Tibial artery (tissue), 4 donors: ENCODE data around the gene CFAP300.

Experiments used
- DNase-seq, 2 donors: peaks; one replicate each; pipeline ENCODE4 v3.0.0-alpha.2; 2019
- H3K27ac ChIP-seq, 2 donors: fragments of 200-600 bp; sonication (generic) in 1 of 2; 1 replicate in 1 of 2; 2 replicates in 1 of 2; pipeline ENCODE4 v1.5.1; 2018 to 2019; ENCODE audit warnings: mild to moderate bottlenecking in 1 of 2
- H3K27me3 ChIP-seq, 2 donors: fragments of 200-600 bp; sonication (generic) in 1 of 2; one replicate each; pipeline versions ENCODE4 v1.5.1 to v1.6.0; 2016 to 2019
- H3K36me3 ChIP-seq, 3 donors: fragments of 200-600 bp; sonication (generic) in 2 of 3; one replicate each; pipeline ENCODE4 v1.5.1; 2016 to 2019; ENCODE audit warnings: mild to moderate bottlenecking in 2 of 3
- H3K4me1 ChIP-seq, 4 donors: fragments of 200-600 bp; sonication (generic) in 2 of 4; 1 replicate in 3 of 4; 2 replicates in 1 of 4; pipeline ENCODE4 v1.5.1; 2016 to 2019
- H3K4me3 ChIP-seq, 2 donors: fragments of 200-600 bp; sonication (generic) in 1 of 2; 1 replicate in 1 of 2; 2 replicates in 1 of 2; pipeline ENCODE4 v1.5.1; 2018 to 2019; ENCODE audit warnings: mild to moderate bottlenecking in 2 of 2
- H3K9me3 ChIP-seq, 3 donors: fragments of 200-600 bp; sonication (generic) in 1 of 3; one replicate each; pipeline ENCODE4 v1.5.1; 2016 to 2019
- intact Hi-C: fragments of 100-400 bp; cut with DNase I; formaldehyde crosslinking; loops from one replicate; pipeline ENCODE4 v1.15.0; 2023; ENCODE audit warnings: low total_unique reads
- TF ChIP-seq, protein P1 (sequence below), 2 experiments: fragments of 200-600 bp in 1 of 2; fragments of 450-650 bp in 1 of 2; IDR thresholded peaks; one replicate each; pipeline ENCODE4 v1.5.1; 2017 to 2019; ENCODE audit warnings: antibody characterized with exemption in 2 of 2, mild to moderate bottlenecking in 1 of 2, moderate library complexity in 1 of 2

CFAP300 gene

DNA sequence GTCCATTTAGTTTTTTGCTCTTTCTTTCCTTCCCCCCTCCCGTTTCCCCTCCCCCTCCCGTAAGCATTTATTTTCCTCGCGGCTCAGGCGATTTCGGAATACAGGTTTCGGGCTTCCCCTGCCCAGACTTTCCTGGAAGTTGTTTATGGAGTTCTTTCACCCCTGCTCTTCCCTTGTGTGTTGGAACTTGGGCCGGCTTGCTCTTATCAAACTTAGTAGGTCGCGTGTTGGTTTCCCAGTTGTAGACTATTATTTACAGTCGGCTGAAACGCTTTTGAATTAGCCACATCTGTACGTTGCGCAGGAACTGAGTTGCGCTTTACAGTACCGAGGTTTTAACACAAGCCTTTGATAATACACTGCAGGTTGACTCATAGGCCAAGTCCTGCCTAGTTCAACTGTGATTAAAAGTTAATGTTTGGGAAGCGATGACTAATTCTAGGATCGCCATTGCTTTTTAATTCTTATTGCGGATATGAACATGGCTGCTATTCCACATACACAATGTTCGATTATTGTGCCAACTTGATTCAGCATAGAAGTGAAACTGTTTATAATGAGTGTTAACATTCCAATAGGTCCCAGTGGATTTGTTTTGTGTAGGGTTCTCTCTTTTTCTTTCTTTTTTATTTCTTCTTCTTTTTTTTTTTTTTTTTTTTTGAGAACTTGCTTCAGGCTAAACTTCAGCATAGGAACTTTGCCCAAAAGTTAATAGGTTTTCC, 64.7 kb downstream of the CFAP300 start:
- TF ChIP-seq, protein P1, sequence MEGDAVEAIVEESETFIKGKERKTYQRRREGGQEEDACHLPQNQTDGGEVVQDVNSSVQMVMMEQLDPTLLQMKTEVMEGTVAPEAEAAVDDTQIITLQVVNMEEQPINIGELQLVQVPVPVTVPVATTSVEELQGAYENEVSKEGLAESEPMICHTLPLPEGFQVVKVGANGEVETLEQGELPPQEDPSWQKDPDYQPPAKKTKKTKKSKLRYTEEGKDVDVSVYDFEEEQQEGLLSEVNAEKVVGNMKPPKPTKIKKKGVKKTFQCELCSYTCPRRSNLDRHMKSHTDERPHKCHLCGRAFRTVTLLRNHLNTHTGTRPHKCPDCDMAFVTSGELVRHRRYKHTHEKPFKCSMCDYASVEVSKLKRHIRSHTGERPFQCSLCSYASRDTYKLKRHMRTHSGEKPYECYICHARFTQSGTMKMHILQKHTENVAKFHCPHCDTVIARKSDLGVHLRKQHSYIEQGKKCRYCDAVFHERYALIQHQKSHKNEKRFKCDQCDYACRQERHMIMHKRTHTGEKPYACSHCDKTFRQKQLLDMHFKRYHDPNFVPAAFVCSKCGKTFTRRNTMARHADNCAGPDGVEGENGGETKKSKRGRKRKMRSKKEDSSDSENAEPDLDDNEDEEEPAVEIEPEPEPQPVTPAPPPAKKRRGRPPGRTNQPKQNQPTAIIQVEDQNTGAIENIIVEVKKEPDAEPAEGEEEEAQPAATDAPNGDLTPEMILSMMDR (IDR thresholded peaks at IDR 0.05) = peak in 1 of 2 experiments; percentile 14
- H3K27ac ChIP-seq = peak overlapping the region; percentile 95 to 100
- intact Hi-C loops = loop anchor here (10.0 kb wide), 1 partner anchor 63 kb away; no protein-coding TSS in a partner anchor
- DNase-seq = peak; percentile 48 to 71
- H3K4me3 ChIP-seq = peak overlapping the region; percentile 86 to 97
- H3K36me3 ChIP-seq = peaks cover 0 to 4% (median 0%) of the 10 kb centered on the region in 3 donors
- H3K4me1 ChIP-seq = peaks cover 0 to 56% (median 27%) of the 10 kb centered on the region in 4 donors
- H3K9me3 ChIP-seq = no peaks in the 10 kb centered on the region
- H3K27me3 ChIP-seq = no peaks in the 10 kb centered on the region

DNA sequence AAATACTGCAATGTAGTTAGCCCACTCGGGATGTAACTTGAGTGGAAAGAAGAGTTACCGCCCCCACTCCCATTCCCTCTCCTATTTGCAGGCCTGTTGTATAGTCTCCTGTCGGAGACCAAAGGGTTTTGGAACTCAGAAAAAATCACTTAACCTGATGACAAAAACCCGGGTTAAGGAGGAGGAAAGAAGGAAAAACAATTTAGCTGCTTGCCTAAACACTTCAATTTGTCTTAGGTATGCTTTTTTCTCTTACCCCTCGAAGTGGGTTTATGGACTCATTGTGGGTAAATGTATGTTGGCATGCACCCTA, 65.2 kb downstream of the CFAP300 start:
- Histone ChIP-seq H3K4me1 (peaks cover 0 to 62% (median 29%) of the 10 kb centered on the region in 4 donors), H3K4me3 (peak overlapping the region; percentile 86 to 97), H3K27me3 (no peaks in the 10 kb centered on the region), H3K9me3 (no peaks in the 10 kb centered on the region), H3K27ac (peak overlapping the region; percentile 95 to 100), H3K36me3 (peaks cover 0 to 4% (median 0%) of the 10 kb centered on the region in 3 donors)
- intact Hi-C loops = loop anchor here (10.0 kb wide), 1 partner anchor 62 kb away; no protein-coding TSS in a partner anchor
- no peak for DNase-seq
- TF ChIP-seq, protein P1 (IDR thresholded peaks at IDR 0.05) = no peak

DNA sequence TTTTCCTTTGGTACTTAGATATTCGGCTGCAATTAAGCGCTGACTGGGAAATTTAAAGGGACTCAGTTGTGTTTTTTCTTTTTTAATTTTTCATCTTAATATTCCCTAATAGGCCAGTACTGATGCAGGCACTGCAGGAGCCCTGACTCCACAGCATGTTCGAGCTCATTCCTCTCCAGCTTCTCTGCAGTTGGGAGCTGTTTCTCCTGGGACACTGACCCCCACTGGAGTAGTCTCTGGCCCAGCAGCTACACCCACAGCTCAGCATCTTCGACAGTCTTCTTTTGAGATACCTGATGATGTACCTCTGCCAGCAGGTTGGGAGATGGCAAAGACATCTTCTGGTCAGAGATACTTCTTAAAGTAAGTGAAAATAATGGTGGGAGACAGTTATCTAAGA, 66.8 kb downstream of the CFAP300 start:
- Histone ChIP-seq H3K36me3 (peaks cover 0 to 4% (median 0%) of the 10 kb centered on the region in 3 donors), H3K4me3 (peak overlapping the region; percentile 86 to 97), H3K27me3 (no peaks in the 10 kb centered on the region), H3K27ac (peak overlapping the region; percentile 3 to 95), H3K4me1 (peaks cover 0 to 73% (median 31%) of the 10 kb centered on the region in 4 donors), H3K9me3 (no peaks in the 10 kb centered on the region)
- intact Hi-C loops = loop anchor here (10.0 kb wide), 1 partner anchor 61 kb away; no protein-coding TSS in a partner anchor
- TF ChIP-seq, protein P1 (IDR thresholded peaks at IDR 0.05) = no peak
- no peak for DNase-seq

DNA sequence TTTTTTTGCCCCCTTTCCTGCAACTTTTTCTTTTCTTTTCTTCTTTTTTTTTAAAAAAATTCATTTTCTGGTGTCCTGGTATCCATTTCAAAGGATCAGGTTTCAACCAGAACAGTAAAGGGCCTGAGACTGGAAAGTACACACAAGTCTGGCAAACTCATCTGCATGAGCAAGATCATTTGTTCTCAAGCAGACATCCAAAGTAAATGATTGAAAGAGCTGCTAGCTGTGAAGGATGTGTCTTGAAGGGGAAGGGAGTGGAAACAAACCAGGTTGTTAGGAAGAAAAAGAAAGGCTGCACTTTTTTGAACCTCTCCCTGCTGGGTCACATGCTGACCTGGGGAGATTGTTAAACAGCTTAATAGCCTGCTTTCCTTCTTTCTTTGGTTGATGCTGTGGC, 68.3 kb downstream of the CFAP300 start:
- H3K27me3 ChIP-seq = no peaks in the 10 kb centered on the region
- intact Hi-C loops = loop anchor here (10.0 kb wide), 1 partner anchor 59 kb away; no protein-coding TSS in a partner anchor
- H3K27ac ChIP-seq = peak overlapping the region; percentile 48 to 63
- no peak for DNase-seq
- H3K4me1 ChIP-seq = peaks cover 0 to 82% (median 42%) of the 10 kb centered on the region in 4 donors
- H3K36me3 ChIP-seq = peaks cover 0 to 3% (median 0%) of the 10 kb centered on the region in 3 donors
- no peak overlapping the region for H3K4me3 ChIP-seq
- TF ChIP-seq, protein P1 (IDR thresholded peaks at IDR 0.05) = no peak
- no peaks in the 10 kb centered on the region for H3K9me3 ChIP-seq

DNA sequence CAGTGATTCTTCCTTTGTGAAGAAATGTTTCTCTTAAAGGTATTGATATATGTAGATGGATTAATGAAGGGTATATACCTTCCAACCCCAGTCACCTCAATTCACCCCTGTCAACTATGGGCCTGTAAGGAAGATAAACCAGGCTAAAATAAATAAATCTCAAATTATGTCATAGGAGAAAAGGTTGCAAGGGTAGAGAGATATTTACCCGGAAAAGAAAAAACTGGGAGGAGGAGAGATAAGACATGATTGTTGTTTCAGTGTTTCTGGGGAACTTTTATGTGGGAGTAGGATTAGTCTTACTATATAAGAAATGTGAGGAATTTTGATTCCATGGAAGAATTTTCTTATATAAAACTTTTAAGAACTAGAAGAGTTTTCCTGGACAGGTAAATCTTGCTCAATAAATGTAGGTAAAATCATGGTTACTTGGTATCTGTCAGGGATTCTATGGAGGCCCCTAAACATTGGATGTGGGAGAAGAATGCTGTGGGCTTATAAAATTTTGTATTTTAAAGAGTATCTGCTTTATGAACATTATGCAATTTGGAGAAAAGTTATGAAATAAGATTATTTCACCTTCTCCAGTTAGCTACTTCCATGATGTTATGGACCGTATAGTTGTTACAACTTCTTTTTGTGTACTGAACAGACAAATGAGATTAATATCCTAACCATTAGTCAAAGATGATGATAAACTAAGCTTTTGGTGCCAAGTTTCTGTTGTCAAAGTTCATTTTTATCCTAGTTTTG, 69.4 kb downstream of the CFAP300 start:
- no peaks in the 10 kb centered on the region for H3K27me3 ChIP-seq
- peaks cover 0 to 92% (median 50%) of the 10 kb centered on the region in 4 donors for H3K4me1 ChIP-seq
- H3K36me3 ChIP-seq = no peaks in the 10 kb centered on the region
- H3K27ac ChIP-seq = peak overlapping the region; percentile 48 to 63
- H3K4me3 ChIP-seq = no peak overlapping the region
- DNase-seq = no peak
- intact Hi-C loops = loop anchor here (10.0 kb wide), 1 partner anchor 58 kb away; no protein-coding TSS in a partner anchor
- TF ChIP-seq, protein P1 (IDR thresholded peaks at IDR 0.05) = no peak
- H3K9me3 ChIP-seq = no peaks in the 10 kb centered on the region
